ENCODE results near the gene KIAA1549.

DNA sequence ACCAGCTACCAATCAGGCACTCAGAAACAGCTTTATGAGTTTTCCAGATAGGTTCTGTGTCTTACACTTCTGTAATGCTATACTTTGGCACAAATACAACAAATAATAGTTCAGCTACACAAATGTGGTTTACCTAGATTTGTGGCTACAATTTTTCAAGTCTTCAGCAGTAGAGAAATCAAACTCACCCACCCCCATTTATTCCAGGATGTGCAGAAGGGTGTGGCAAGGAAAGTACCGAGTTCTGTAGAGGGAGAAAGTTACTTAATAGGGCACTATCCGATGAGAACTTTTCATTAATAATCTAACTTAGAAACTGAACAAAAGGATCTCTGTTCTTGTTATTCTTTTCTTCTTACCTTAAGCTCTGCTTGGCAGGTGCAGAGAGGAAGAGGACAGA, 152.9 kb downstream of the KIAA1549 start:
- TF ChIP-seq, protein P1, sequence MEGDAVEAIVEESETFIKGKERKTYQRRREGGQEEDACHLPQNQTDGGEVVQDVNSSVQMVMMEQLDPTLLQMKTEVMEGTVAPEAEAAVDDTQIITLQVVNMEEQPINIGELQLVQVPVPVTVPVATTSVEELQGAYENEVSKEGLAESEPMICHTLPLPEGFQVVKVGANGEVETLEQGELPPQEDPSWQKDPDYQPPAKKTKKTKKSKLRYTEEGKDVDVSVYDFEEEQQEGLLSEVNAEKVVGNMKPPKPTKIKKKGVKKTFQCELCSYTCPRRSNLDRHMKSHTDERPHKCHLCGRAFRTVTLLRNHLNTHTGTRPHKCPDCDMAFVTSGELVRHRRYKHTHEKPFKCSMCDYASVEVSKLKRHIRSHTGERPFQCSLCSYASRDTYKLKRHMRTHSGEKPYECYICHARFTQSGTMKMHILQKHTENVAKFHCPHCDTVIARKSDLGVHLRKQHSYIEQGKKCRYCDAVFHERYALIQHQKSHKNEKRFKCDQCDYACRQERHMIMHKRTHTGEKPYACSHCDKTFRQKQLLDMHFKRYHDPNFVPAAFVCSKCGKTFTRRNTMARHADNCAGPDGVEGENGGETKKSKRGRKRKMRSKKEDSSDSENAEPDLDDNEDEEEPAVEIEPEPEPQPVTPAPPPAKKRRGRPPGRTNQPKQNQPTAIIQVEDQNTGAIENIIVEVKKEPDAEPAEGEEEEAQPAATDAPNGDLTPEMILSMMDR (IDR thresholded peaks at IDR 0.05; ENCODE audit: insufficient read depth, low read length, poor library complexity, severe bottlenecking), result no peak
- no peak for TF ChIP-seq EZH2phosphoT487 (conservative IDR thresholded peaks at IDR 0.05; ENCODE audit: low read length)
